IMR-90 (cell line): Measurements from ENCODE around the gene PRKCG. TPM values are rescaled to one million over a fixed set of nuclear protein-coding genes. Genes with fewer than 3 reads are reported as not detected.
A peak's percentile ranks its signal among the peaks of the same experiment; 100 is the strongest.

ENCODE experiments used
- ATAC-seq: fragments of 200-7000 bp; cut with Tn5 transposase; 2 replicates; pipeline ENCODE4 v1.9.1; 2020; ENCODE audit warnings: low read depth, mild to moderate bottlenecking, moderate library complexity
- BruUV-seq: library from RNA; stranded (reverse); fragments of 400-500 nt; replicated peaks from 2 replicates; lab custom pipeline; 2021; lab: Mats Ljungman, UMichigan
- CTCF ChIA-PET: fragments of 300-600 bp; formaldehyde crosslinking; extraction: SDS; loops from one replicate; lab custom pipeline; 2021; ENCODE audit warnings: antibody characterized with exemption; lab: Yijun Ruan, JAX
- POLR2A ChIA-PET: fragments of 300-600 bp; sonication (Branson Sonifier 250); formaldehyde crosslinking; loops from one replicate; lab custom pipeline; 2022; ENCODE audit warnings: antibody characterized with exemption; ENCODE audit not compliant: unreplicated experiment; lab: Charles Lee
- DNase-seq: peaks from one replicate; pipeline ENCODE4 v3.0.0; 2013
- H2AFZ ChIP-seq: replicated peaks from 2 replicates; pipeline ENCODE3; 2013; ENCODE audit warnings: low read length, mild to moderate bottlenecking; ENCODE audit not compliant: poor library complexity
- H2AK5ac ChIP-seq: 2 replicates; pipeline ENCODE4 v1.6.1; 2013; ENCODE audit warnings: low read depth, low read length, inconsistent platforms
- H2AK9ac ChIP-seq: replicated peaks from 2 replicates; pipeline ENCODE3; 2013; ENCODE audit warnings: mild to moderate bottlenecking, low read depth, low read length, moderate library complexity; ENCODE audit not compliant: poor library complexity
- H2BK120ac ChIP-seq: 2 replicates; pipeline ENCODE4 v1.6.1; 2013; ENCODE audit warnings: low read depth, low read length, inconsistent platforms
- H2BK15ac ChIP-seq: 3 replicates; pipeline ENCODE4 v1.6.1; 2013; ENCODE audit warnings: low read depth, low read length, inconsistent platforms
- H2BK20ac ChIP-seq: 2 replicates; pipeline ENCODE4 v1.6.1; 2013; ENCODE audit warnings: low read depth, mild to moderate bottlenecking, inconsistent platforms, low read length, moderate library complexity
- H2BK5ac ChIP-seq: 2 replicates; pipeline ENCODE4 v1.6.1; 2013; ENCODE audit warnings: mild to moderate bottlenecking, low read depth, low read length, inconsistent platforms; ENCODE audit not compliant: poor library complexity, severe bottlenecking
- H3K14ac ChIP-seq: replicated peaks from 2 replicates; pipeline ENCODE4 v1.6.1; 2013; ENCODE audit warnings: low read depth, low read length, inconsistent platforms
- H3K18ac ChIP-seq: 2 replicates; pipeline ENCODE4 v1.6.1; 2013; ENCODE audit warnings: low read depth, low read length, control low read depth
- H3K23ac ChIP-seq: 2 replicates; pipeline ENCODE4 v1.6.1; 2013; ENCODE audit warnings: low read depth, low read length, inconsistent platforms
- H3K27ac ChIP-seq: 2 replicates; pipeline ENCODE4 v1.5.1; 2013; ENCODE audit warnings: mild to moderate bottlenecking, control low read depth, low read length; ENCODE audit not compliant: insufficient read depth
- H3K27me3 ChIP-seq: 2 replicates; pipeline ENCODE4 v1.6.1; 2013; ENCODE audit warnings: low read length; ENCODE audit not compliant: control insufficient read depth, insufficient read depth
- H3K36me3 ChIP-seq: 2 replicates; pipeline ENCODE4 v1.6.1; 2013; ENCODE audit warnings: low read length, mixed read lengths; ENCODE audit not compliant: control insufficient read depth, insufficient read depth
- H3K4ac ChIP-seq: 2 replicates; pipeline ENCODE4 v1.6.1; 2013; ENCODE audit warnings: low read depth, low read length, inconsistent platforms
- H3K4me1 ChIP-seq: 2 replicates; pipeline ENCODE4 v1.6.1; 2013; ENCODE audit warnings: low read length, mixed read lengths; ENCODE audit not compliant: control insufficient read depth, insufficient read depth
- H3K4me2 ChIP-seq: 2 replicates; pipeline ENCODE4 v1.6.1; 2013; ENCODE audit warnings: low read depth, mild to moderate bottlenecking, control low read depth, low read length, moderate library complexity
- H3K4me3 ChIP-seq: 2 replicates; pipeline ENCODE4 v1.5.1; 2013; ENCODE audit warnings: low read depth, mild to moderate bottlenecking, control low read depth, low read length, moderate library complexity; ENCODE audit not compliant: insufficient read depth
- H3K56ac ChIP-seq: 2 replicates; pipeline ENCODE4 v1.6.1; 2013; ENCODE audit warnings: low read length, inconsistent platforms; ENCODE audit not compliant: insufficient read depth; ENCODE audit errors: extremely low read depth
- H3K79me1 ChIP-seq, 2 experiments: 2 replicates each; pipeline ENCODE4 v1.6.1; 2013; ENCODE audit warnings: low read length in 2 of 2, inconsistent platforms in 1 of 2, low read depth in 1 of 2
- H3K9ac ChIP-seq: 2 replicates; pipeline ENCODE4 v1.6.1; 2013; ENCODE audit warnings: low read depth, low read length, control low read depth
- H3K9me1 ChIP-seq: 2 replicates; pipeline ENCODE4 v1.6.1; 2013; ENCODE audit warnings: low read length, inconsistent platforms; ENCODE audit not compliant: insufficient read depth
- H3K9me3 ChIP-seq: 2 replicates; pipeline ENCODE4 v1.6.1; 2013; ENCODE audit warnings: low read length; ENCODE audit not compliant: control insufficient read depth, insufficient read depth
- H4K20me1 ChIP-seq: 2 replicates; pipeline ENCODE4 v1.6.1; 2013; ENCODE audit warnings: low read length, inconsistent platforms; ENCODE audit not compliant: insufficient read depth
- H4K5ac ChIP-seq: 2 replicates; pipeline ENCODE4 v1.6.1; 2013; ENCODE audit warnings: mild to moderate bottlenecking, low read depth, low read length, control low read depth
- H4K8ac ChIP-seq, 2 experiments: 2 replicates each; pipeline ENCODE4 v1.6.1; 2013; ENCODE audit warnings: low read depth in 2 of 2, low read length in 2 of 2, control low read depth in 1 of 2, inconsistent platforms in 1 of 2
- H4K91ac ChIP-seq: 2 replicates; pipeline ENCODE4 v1.6.1; 2013; ENCODE audit warnings: low read depth, low read length, inconsistent platforms; ENCODE audit not compliant: insufficient read depth
- BHLHE40 ChIP-seq: fragments of 150-350 bp; IDR thresholded peaks from 2 replicates; pipeline ENCODE4 v1.6.1; 2016; ENCODE audit warnings: mild to moderate bottlenecking, low read depth, low read length
- CEBPB ChIP-seq: IDR thresholded peaks from 2 replicates; pipeline ENCODE4 v1.6.1; 2012; ENCODE audit warnings: low read depth, low read length, improper control_type of control experiment
- CHD1 ChIP-seq: IDR thresholded peaks from 2 replicates; pipeline ENCODE4 v1.6.1; 2012; ENCODE audit warnings: low read depth, low read length, improper control_type of control experiment
- CTCF ChIP-seq: conservative IDR thresholded peaks from 2 replicates; pipeline ENCODE4 v1.5.1; 2012; ENCODE audit warnings: mild to moderate bottlenecking, low read depth, low read length, improper control_type of control experiment
- MAFK ChIP-seq: IDR thresholded peaks from 2 replicates; pipeline ENCODE4 v1.6.1; 2012; ENCODE audit warnings: low read depth, low read length, improper control_type of control experiment
- MAZ ChIP-seq: IDR thresholded peaks from 2 replicates; pipeline ENCODE4 v1.6.1; 2012; ENCODE audit warnings: low read depth, mild to moderate bottlenecking, low read length, improper control_type of control experiment, moderate library complexity, borderline replicate concordance
- MXI1 ChIP-seq: IDR thresholded peaks from 2 replicates; pipeline ENCODE4 v1.6.1; 2012; ENCODE audit warnings: low read depth, mild to moderate bottlenecking, low read length, moderate library complexity, borderline replicate concordance
- NFE2L2 ChIP-seq: fragments of 150-350 bp; IDR thresholded peaks from 2 replicates; pipeline ENCODE4 v1.6.1; 2016; ENCODE audit warnings: low read depth, mild to moderate bottlenecking, low read length
- POLR2A ChIP-seq: IDR thresholded peaks from 2 replicates; pipeline ENCODE4 v1.6.1; 2012; ENCODE audit warnings: mild to moderate bottlenecking, low read depth, low read length
- RAD21 ChIP-seq: IDR thresholded peaks from 2 replicates; pipeline ENCODE4 v1.6.1; 2012; ENCODE audit warnings: low read length, improper control_type of control experiment
- RCOR1 ChIP-seq: IDR thresholded peaks from 2 replicates; pipeline ENCODE4 v1.6.1; 2012; ENCODE audit warnings: mild to moderate bottlenecking, low read length, improper control_type of control experiment; ENCODE audit not compliant: insufficient replicate concordance
- RFX5 ChIP-seq: IDR thresholded peaks from 2 replicates; pipeline ENCODE4 v1.8.0; 2012; ENCODE audit warnings: low read depth, mild to moderate bottlenecking, low read length, moderate library complexity
- SMC3 ChIP-seq: fragments of 150-350 bp; IDR thresholded peaks from 2 replicates; pipeline ENCODE4 v1.6.1; 2016; ENCODE audit warnings: low read depth, mild to moderate bottlenecking, antibody characterized with exemption, low read length, moderate library complexity
- USF2 ChIP-seq: fragments of 150-350 bp; IDR thresholded peaks from 2 replicates; pipeline ENCODE4 v1.6.1; 2017; ENCODE audit warnings: mild to moderate bottlenecking, antibody characterized with exemption, low read length, low read depth
- WGBS, 2 experiments: methylation state at CpG; one replicate each; pipeline versions ENCODE4 v1.1.5 to v1.1.7; 2013; ENCODE audit warnings: missing lambda C conversion rate in 2 of 2; ENCODE audit not compliant: insufficient read length in 1 of 2; ENCODE audit errors: extremely low coverage in 2 of 2; 5-methylcytosine and 5-hydroxymethylcytosine counted together
- dilution Hi-C: fragments of 300-500 bp; cut with HindIII; formaldehyde crosslinking; loops from one replicate; pipeline ENCODE4 v1.14.3; 2018; ENCODE audit warnings: low sequenced_read_pairs; ENCODE audit not compliant: unreplicated experiment
- in situ Hi-C: fragments of 300-500 bp; cut with MboI; formaldehyde crosslinking; loops from 3 replicates; pipeline ENCODE4 v1.14.3; 2019; ENCODE audit warnings: low sequenced_read_pairs, inconsistent platforms, mixed read lengths
- intact Hi-C: fragments of 100-400 bp; cut with micrococcal nuclease; formaldehyde crosslinking; loops from 2 replicates; pipeline ENCODE4 v1.10.0; 2022
- polyA plus RNA-seq, 3 experiments: library from polyadenylated mRNA; depleted of rRNA; stranded (reverse); fragments of >200 nt; gene quantifications; 2 replicates each; pipeline ENCODE4 v1.2.3, GENCODE V29; 2012; ENCODE audit warnings: low replicate concordance in 1 of 3
- total RNA-seq: library from RNA; depleted of rRNA; stranded (reverse); fragments of >200 nt; gene quantifications from 2 replicates; pipeline ENCODE4 v1.2.3, GENCODE V29; 2012
- TF ChIP-seq, protein P1 (sequence below): fragments of 150-350 bp; IDR thresholded peaks from 2 replicates; pipeline ENCODE4 v1.6.1; 2016; ENCODE audit warnings: low read depth, mild to moderate bottlenecking, low read length, moderate library complexity, borderline replicate concordance

The PRKCG gene
- total and polyA plus RNA-seq, 2 of the 4 experiments (the other 2 are of a cell fraction), result not detected

- Histone ChIP-seq H3K9me1 (no peaks in the 10 kb centered on the region; the same call in 1 of the 2 replicates), H2AFZ (no peak overlapping the region), H3K4me3 (no peak overlapping the region), H2BK5ac (no peak overlapping the region), H4K91ac (no peak overlapping the region), H2BK20ac (no peak overlapping the region), H3K27me3 (peaks cover 6% of the 10 kb centered on the region; the same call in 1 of the 2 replicates), H3K4ac (no peak overlapping the region), H3K27ac (no peak overlapping the region), H2BK15ac (no peak overlapping the region), H4K20me1 (no peaks in the 10 kb centered on the region), H4K5ac (no peak overlapping the region), H3K56ac (no peak overlapping the region), H2AK5ac (no peak overlapping the region), H3K18ac (no peak overlapping the region), H4K8ac (no peak overlapping the region), H3K9me3 (peaks cover 4% of the 10 kb centered on the region; the same call in 1 of the 2 replicates), H3K36me3 (no peaks in the 10 kb centered on the region), H3K9ac (no peak overlapping the region), H3K23ac (no peak overlapping the region), H3K79me1 (no peaks in the 10 kb centered on the region), H3K14ac (no peak overlapping the region), H3K4me1 (no peaks in the 10 kb centered on the region), H3K4me2 (no peak overlapping the region), H2BK120ac (no peak overlapping the region), H2AK9ac (no peak overlapping the region)
- no TSS peak for BruUV-seq
- in situ Hi-C loops (no loop called here), intact Hi-C loops (no loop called here), dilution Hi-C loops (no loop called here)
- 0 out of 2 replicates have a peak, but pooled peaks have one; percentile 24 for ATAC-seq
- WGBS, 2 experiments, result 9% methylated on average over 26 of the region's 55 CpGs; no CpG with 5 or more reads in 1 of the 2 experiments
- POLR2A ChIA-PET, result interaction anchor here (0.6 kb wide), 1 partner anchor 57 kb away, joined by 4 read pairs; no protein-coding TSS in a partner anchor
- no peak for DNase-seq
- CTCF ChIA-PET, result no interaction called here
- TF ChIP-seq RAD21, result no peak
- no peak for TF ChIP-seq NFE2L2
- no peak for TF ChIP-seq SMC3
- no peak for TF ChIP-seq CHD1
- TF ChIP-seq CEBPB, result no peak
- TF ChIP-seq MAZ, result no peak
- no peak for TF ChIP-seq MAFK
- TF ChIP-seq MXI1, result no peak
- TF ChIP-seq RCOR1, result no peak
- no peak for TF ChIP-seq BHLHE40
- no peak for TF ChIP-seq CTCF
- no peak for TF ChIP-seq POLR2A
- TF ChIP-seq USF2, result no peak
- TF ChIP-seq, protein P1, sequence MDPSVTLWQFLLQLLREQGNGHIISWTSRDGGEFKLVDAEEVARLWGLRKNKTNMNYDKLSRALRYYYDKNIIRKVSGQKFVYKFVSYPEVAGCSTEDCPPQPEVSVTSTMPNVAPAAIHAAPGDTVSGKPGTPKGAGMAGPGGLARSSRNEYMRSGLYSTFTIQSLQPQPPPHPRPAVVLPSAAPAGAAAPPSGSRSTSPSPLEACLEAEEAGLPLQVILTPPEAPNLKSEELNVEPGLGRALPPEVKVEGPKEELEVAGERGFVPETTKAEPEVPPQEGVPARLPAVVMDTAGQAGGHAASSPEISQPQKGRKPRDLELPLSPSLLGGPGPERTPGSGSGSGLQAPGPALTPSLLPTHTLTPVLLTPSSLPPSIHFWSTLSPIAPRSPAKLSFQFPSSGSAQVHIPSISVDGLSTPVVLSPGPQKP, result no peak
- TF ChIP-seq RFX5, result no peak
These were observed 60.2 kb downstream of the PRKCG start for GRCh38 chr19:53942001-53942786.
